Measurements from ENCODE around the gene PJVK. TPM values are rescaled to one million over a fixed set of nuclear protein-coding genes. Genes with fewer than 3 reads are reported as not detected.

The PJVK gene
- total RNA-seq, 1 experiment from 2014 or later, result 2.6 TPM

- H3K4me1 ChIP-seq (ENCODE audit: control insufficient read depth in 1 of 2, insufficient read depth in 2 of 2, low read length in 2 of 2), result peaks cover 12 to 17% of the 10 kb centered on the region in 2 experiments; a peak in 3 of 4 replicates
- TF ChIP-seq ZFX (IDR thresholded peaks at IDR 0.05), result peak; percentile 49
- TF ChIP-seq, protein P1, sequence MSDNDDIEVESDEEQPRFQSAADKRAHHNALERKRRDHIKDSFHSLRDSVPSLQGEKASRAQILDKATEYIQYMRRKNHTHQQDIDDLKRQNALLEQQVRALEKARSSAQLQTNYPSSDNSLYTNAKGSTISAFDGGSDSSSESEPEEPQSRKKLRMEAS (IDR thresholded peaks at IDR 0.05), result peak; percentile 32
- TF ChIP-seq SP1 (IDR thresholded peaks at IDR 0.05; ENCODE audit: low read depth), result peak; percentile 6; the same call in 1 of the 2 replicates
- TF ChIP-seq CBX3 (IDR thresholded peaks at IDR 0.05; ENCODE audit: low read depth), result no peak
- TF ChIP-seq POLR2AphosphoS5 (IDR thresholded peaks at IDR 0.05; ENCODE audit: low read depth, low read length), result peak; percentile 64; the same call in 1 of the 2 replicates
- TF ChIP-seq ZNF274 (IDR thresholded peaks at IDR 0.05; ENCODE audit: low read depth, low read length), result no peak
- TF ChIP-seq CTCF (IDR thresholded peaks at IDR 0.05 in 2 of 3, conservative IDR thresholded peaks at IDR 0.05 in 1 of 3; ENCODE audit: borderline replicate concordance in 1 of 3, insufficient read depth in 1 of 3, low read depth in 2 of 3, low read length in 2 of 3), result no peak
- TF ChIP-seq, protein P2, sequence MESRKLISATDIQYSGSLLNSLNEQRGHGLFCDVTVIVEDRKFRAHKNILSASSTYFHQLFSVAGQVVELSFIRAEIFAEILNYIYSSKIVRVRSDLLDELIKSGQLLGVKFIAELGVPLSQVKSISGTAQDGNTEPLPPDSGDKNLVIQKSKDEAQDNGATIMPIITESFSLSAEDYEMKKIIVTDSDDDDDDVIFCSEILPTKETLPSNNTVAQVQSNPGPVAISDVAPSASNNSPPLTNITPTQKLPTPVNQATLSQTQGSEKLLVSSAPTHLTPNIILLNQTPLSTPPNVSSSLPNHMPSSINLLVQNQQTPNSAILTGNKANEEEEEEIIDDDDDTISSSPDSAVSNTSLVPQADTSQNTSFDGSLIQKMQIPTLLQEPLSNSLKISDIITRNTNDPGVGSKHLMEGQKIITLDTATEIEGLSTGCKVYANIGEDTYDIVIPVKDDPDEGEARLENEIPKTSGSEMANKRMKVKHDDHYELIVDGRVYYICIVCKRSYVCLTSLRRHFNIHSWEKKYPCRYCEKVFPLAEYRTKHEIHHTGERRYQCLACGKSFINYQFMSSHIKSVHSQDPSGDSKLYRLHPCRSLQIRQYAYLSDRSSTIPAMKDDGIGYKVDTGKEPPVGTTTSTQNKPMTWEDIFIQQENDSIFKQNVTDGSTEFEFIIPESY (IDR thresholded peaks at IDR 0.05; ENCODE audit: extremely low read depth, insufficient replicate concordance, low read length), result peak; percentile 1
- peak; percentile 44 for TF ChIP-seq TCF7L2 (IDR thresholded peaks at IDR 0.05; ENCODE audit: borderline replicate concordance, extremely low read depth, insufficient read depth, insufficient read length)
- no peak for TF ChIP-seq JUND (IDR thresholded peaks at IDR 0.05)
- TF ChIP-seq SIN3A (IDR thresholded peaks at IDR 0.05; ENCODE audit: low read depth), result peak; percentile 30; the same call in 1 of the 2 replicates
- TF ChIP-seq YY1 (IDR thresholded peaks at IDR 0.05; ENCODE audit: extremely low read depth, insufficient replicate concordance, low read depth, low read length), result peak; percentile 27
- TF ChIP-seq POLR2A (IDR thresholded peaks at IDR 0.05; ENCODE audit: borderline replicate concordance, extremely low read depth, insufficient read depth, insufficient read length), result peak; percentile 74
- 0 out of 2 replicates have a peak, but pooled peaks have one; percentile 1 for TF ChIP-seq RAD21 (IDR thresholded peaks at IDR 0.05; ENCODE audit: low read depth)
- no peak for TF ChIP-seq EGR1 (IDR thresholded peaks at IDR 0.05; ENCODE audit: low read depth)
- TF ChIP-seq CEBPB (IDR thresholded peaks at IDR 0.05; ENCODE audit: low read depth), result no peak
- H3K9me3 ChIP-seq (ENCODE audit: control insufficient read depth in 1 of 2, insufficient read depth in 1 of 2, low read depth in 1 of 2, low read length in 2 of 2), result no peaks in the 10 kb centered on the region
- H3K9ac ChIP-seq (ENCODE audit: low read length), result peak overlapping the region; percentile 75
- ChIA-PET CTCF (interaction anchor here (0.6 to 2.7 kb wide), 21 partner anchors 10 to 303 kb away, joined by 3 to 25 read pairs (median 4); partner anchors contain the start of gene RBM45), POLR2A (interaction anchor here (1.0 to 2.3 kb wide), 7 partner anchors 9 to 301 kb away, joined by 4 to 11 read pairs (median 4); partner anchors contain the start of genes PJVK, PRKRA and RBM45), RAD21 (ENCODE audit: low non-redundant PET in 1 of 2, low total read pairs in 2 of 2, uncharacterized antibody in 2 of 2, unreplicated experiment in 2 of 2) (no interaction called here)
- no peaks in the 10 kb centered on the region for H3K27me3 ChIP-seq (ENCODE audit: insufficient read depth, low read length)
- no peaks in the 10 kb centered on the region for H3K36me3 ChIP-seq (ENCODE audit: control insufficient read depth in 1 of 2, insufficient read depth in 2 of 2, low read length in 2 of 2)
- BruUV-seq (replicated peaks), result no TSS peak
- H3K4me2 ChIP-seq (ENCODE audit: low read length), result peak overlapping the region; percentile 86
- H3K4me3 ChIP-seq (replicated peaks in 1 of 2; ENCODE audit: low read depth in 1 of 2, low read length in 2 of 2), result peak overlapping the region; percentile 68 to 79
- no peaks in the 10 kb centered on the region for H4K20me1 ChIP-seq (ENCODE audit: insufficient read depth)
- H3K9me2 ChIP-seq (ENCODE audit: insufficient read depth), result no peaks in the 10 kb centered on the region
- H3K27ac ChIP-seq (ENCODE audit: low read depth, low read length), result peak overlapping the region; percentile 73
- no peaks in the 10 kb centered on the region for H3K79me2 ChIP-seq (ENCODE audit: insufficient read depth, low read length)
- intact Hi-C loops (cut with micrococcal nuclease), result loop anchor here (1.0 to 10.0 kb wide), 6 partner anchors 106 to 509 kb away; partner anchors contain the start of gene RBM45
- ATAC-seq (peak; percentile 83), DNase-seq (ENCODE audit: low read depth, low spot score) (peak; percentile 67)
- peak overlapping the region; percentile 92 for H2AFZ ChIP-seq (ENCODE audit: low read depth, low read length, poor library complexity, severe bottlenecking)
These were observed 37.5 kb upstream of the PJVK start for GRCh38 chr2:178413472-178414265.
